HepG2 (cell line): ENCODE results near the gene BCL11B. TPM values are rescaled to one million over a fixed set of nuclear protein-coding genes. Genes with fewer than 3 reads are reported as not detected.

Source experiments
- ATAC-seq: fragments of 200-7000 bp; cut with Tn5 transposase; 3 replicates; pipeline ENCODE4 v1.9.1; 2020; ENCODE audit warnings: mild to moderate bottlenecking, moderate library complexity
- BruUV-seq: library from RNA; stranded (reverse); fragments of 400-500 nt; replicated peaks from 2 replicates; lab custom pipeline; 2021; lab: Mats Ljungman, UMichigan
- CTCF ChIA-PET: fragments of 300-600 bp; formaldehyde crosslinking; extraction: SDS; loops from one replicate; lab custom pipeline; 2021; ENCODE audit warnings: low total read pairs, inconsistent platforms, low intra/inter-chr PET ratio; lab: Yijun Ruan, JAX
- POLR2A ChIA-PET: fragments of 350-600 bp; sonication (Branson Sonifier 250); formaldehyde crosslinking; loops from one replicate; lab custom pipeline; 2020; ENCODE audit warnings: antibody characterized with exemption, inconsistent platforms; lab: Yijun Ruan, JAX
- DNase-seq: peaks from one replicate; pipeline ENCODE4 v3.0.0-alpha.2; 2015; ENCODE audit warnings: low spot score
- FAIRE-seq: peaks from 3 replicates; lab custom pipeline; 2011; peaks lifted over from hg19 to GRCh38; lab: Jason Lieb, UNC
- H2AFZ ChIP-seq: one replicate; pipeline ENCODE4 v1.6.1; 2011; ENCODE audit warnings: low read length, inconsistent platforms
- H3K27ac ChIP-seq: fragments of 300-600 bp; 3 replicates; pipeline ENCODE4 v1.8.0; 2011; ENCODE audit warnings: mixed run types, mild to moderate bottlenecking, mixed read lengths, low read length, inconsistent platforms; ENCODE audit not compliant: insufficient read depth; ENCODE audit errors: extremely low read length
- H3K27me3 ChIP-seq, 2 experiments: fragments of 200-600 bp in 1 of 2; 2 replicates in 1 of 2; 3 replicates in 1 of 2; pipeline versions ENCODE4 v1.6.0 to v1.8.0; 2011; ENCODE audit warnings: low read length in 2 of 2, mild to moderate bottlenecking in 2 of 2, moderate library complexity in 2 of 2, inconsistent platforms in 1 of 2; ENCODE audit not compliant: insufficient read depth in 2 of 2, control insufficient read depth in 1 of 2
- H3K36me3 ChIP-seq, 2 experiments: fragments of 200-600 bp in 1 of 2; replicated peaks in 1 of 2; 2 replicates in 1 of 2; 3 replicates in 1 of 2; pipeline versions ENCODE4 v1.5.1 to v1.8.0; 2011; ENCODE audit warnings: low read length in 2 of 2, inconsistent platforms in 1 of 2; ENCODE audit not compliant: insufficient read depth in 2 of 2, control insufficient read depth in 1 of 2
- H3K4me1 ChIP-seq: 2 replicates; pipeline ENCODE4 v1.5.1; 2012; ENCODE audit warnings: low read length, inconsistent platforms; ENCODE audit not compliant: insufficient read depth
- H3K4me2 ChIP-seq: 2 replicates; pipeline ENCODE4 v1.6.0; 2011; ENCODE audit warnings: low read depth, low read length, inconsistent platforms
- H3K4me3 ChIP-seq, 3 experiments: fragments of 200-600 bp in 1 of 3; sonication (generic), shearing (Covaris generic) in 1 of 3; replicated peaks in 1 of 3; 2 replicates each; pipeline ENCODE4 v1.5.1; 2011 to 2016; ENCODE audit warnings: low read length in 3 of 3, inconsistent platforms in 2 of 3, low read depth in 2 of 3, mild to moderate bottlenecking in 2 of 3, control low read depth in 1 of 3, mixed read lengths in 1 of 3; ENCODE audit not compliant: insufficient read depth in 1 of 3
- H3K79me2 ChIP-seq: one replicate; pipeline ENCODE4 v1.6.1; 2011; ENCODE audit warnings: low read length, inconsistent platforms; ENCODE audit not compliant: insufficient read depth
- H3K9ac ChIP-seq: 2 replicates; pipeline ENCODE4 v1.6.0; 2011; ENCODE audit warnings: mild to moderate bottlenecking, low read depth, low read length, inconsistent platforms; ENCODE audit not compliant: insufficient read depth
- H3K9me3 ChIP-seq: 2 replicates; pipeline ENCODE4 v1.5.1; 2012; ENCODE audit warnings: mild to moderate bottlenecking, low read length
- H4K20me1 ChIP-seq: 2 replicates; pipeline ENCODE4 v1.6.0; 2011; ENCODE audit warnings: inconsistent platforms, mild to moderate bottlenecking, low read length, moderate library complexity; ENCODE audit not compliant: insufficient read depth
- CHD4 ChIP-seq: fragments of 200-600 bp; sonication (generic); IDR thresholded peaks from 2 replicates; pipeline ENCODE4 v1.7.0; 2017; ENCODE audit warnings: mild to moderate bottlenecking, low read length, borderline replicate concordance
- ELF1 ChIP-seq: sonication (generic); formaldehyde crosslinking; IDR thresholded peaks from 2 replicates; pipeline ENCODE4 v1.4.0; 2020; ENCODE audit warnings: missing genetic modification reagents
- HNRNPL ChIP-seq: fragments of 200-400 bp; formaldehyde crosslinking; IDR thresholded peaks from 2 replicates; pipeline ENCODE4 v1.6.1; 2017; ENCODE audit warnings: mild to moderate bottlenecking, low read depth, low read length
- LCORL ChIP-seq, 2 experiments: fragments of 450-650 bp in 1 of 2; sonication (generic) in 1 of 2; formaldehyde crosslinking in 1 of 2; IDR thresholded peaks; 2 replicates each; pipeline versions ENCODE4 v1.5.0 to v1.6.1; 2017 to 2020; ENCODE audit warnings: antibody characterized with exemption in 1 of 2, missing genetic modification reagents in 1 of 2
- MAF1 ChIP-seq: sonication (generic); formaldehyde crosslinking; IDR thresholded peaks from 2 replicates; pipeline ENCODE4 v1.5.0; 2020; ENCODE audit warnings: missing genetic modification reagents, borderline replicate concordance
- NFYB ChIP-seq: sonication (generic); formaldehyde crosslinking; IDR thresholded peaks from 2 replicates; pipeline ENCODE4 v1.4.0; 2020; ENCODE audit warnings: missing genetic modification reagents
- RARG ChIP-seq: sonication (generic); formaldehyde crosslinking; IDR thresholded peaks from 2 replicates; pipeline ENCODE4 v1.4.0; 2020; ENCODE audit warnings: low read depth, mild to moderate bottlenecking, missing genetic modification reagents
- SIN3B ChIP-seq: fragments of 150-350 bp; IDR thresholded peaks from 2 replicates; pipeline ENCODE4 v1.6.1; 2014; ENCODE audit warnings: low read length
- YEATS4 ChIP-seq: sonication (generic); formaldehyde crosslinking; IDR thresholded peaks from 2 replicates; pipeline ENCODE4 v1.4.0; 2020; ENCODE audit warnings: missing genetic modification reagents, borderline replicate concordance
- ZMYM3 ChIP-seq: sonication (generic); formaldehyde crosslinking; IDR thresholded peaks from 2 replicates; pipeline ENCODE4 v1.5.1; 2020; ENCODE audit warnings: mild to moderate bottlenecking, missing genetic modification reagents
- ZNF180 ChIP-seq: sonication (generic); formaldehyde crosslinking; IDR thresholded peaks from 2 replicates; pipeline ENCODE4 v1.4.0; 2020; ENCODE audit warnings: low read depth, missing genetic modification reagents, borderline replicate concordance
- ZSCAN29 ChIP-seq: sonication (generic); formaldehyde crosslinking; conservative IDR thresholded peaks from 2 replicates; pipeline ENCODE4 v1.4.0; 2020; ENCODE audit warnings: mild to moderate bottlenecking, missing genetic modification reagents
- WGBS: methylation state at CpG from one replicate; pipeline ENCODE4 v1.1.6; 2017; ENCODE audit warnings: low lambda C conversion rate; 5-methylcytosine and 5-hydroxymethylcytosine counted together
- in situ Hi-C: cut with HindIII; loops from 2 replicates; pipeline ENCODE4 v1.10.0; 2017; ENCODE audit warnings: low pct_unique_long_range_greater_than_20kb; ENCODE audit not compliant: extremely low pct_ligation_motif_present
- intact Hi-C: fragments of 100-400 bp; cut with micrococcal nuclease; formaldehyde crosslinking; loops from one replicate; pipeline ENCODE4 v1.10.0; 2022; ENCODE audit not compliant: unreplicated experiment
- polyA plus RNA-seq, 8 experiments: library from polyadenylated mRNA; depleted of rRNA in 3 of 8; stranded (reverse) in 7 of 8; unstranded in 1 of 8; fragments of >200 nt; fragmentation: Illumina TruSeq in 4 of 8; extraction: Trizol in 4 of 8; gene quantifications; 2 replicates each; pipeline versions ENCODE4 v1.2.1 to v1.2.3, GENCODE V29; 2011 to 2016; ENCODE audit warnings: low read depth in 4 of 8, missing spikeins in 1 of 8, mixed read lengths in 1 of 8; ENCODE audit not compliant: insufficient read depth in 1 of 8
- total RNA-seq, 5 experiments: library from RNA; depleted of rRNA; stranded (reverse); fragments of >200 nt; fragmentation: Illumina TruSeq; extraction: Trizol; gene quantifications; 2 replicates each; pipeline ENCODE4 v1.2.3, GENCODE V29; 2016; ENCODE audit warnings: low read depth in 1 of 5
- TF ChIP-seq, protein P1 (sequence below): sonication (generic); formaldehyde crosslinking; conservative IDR thresholded peaks from 2 replicates; pipeline ENCODE4 v1.8.1; 2023; ENCODE audit warnings: missing genetic modification reagents

The BCL11B gene
- total and polyA plus RNA-seq, 2 of the 13 experiments (the other 11 are each of a cell fraction or from before 2014, with no cell fraction given): not detected

DNA sequence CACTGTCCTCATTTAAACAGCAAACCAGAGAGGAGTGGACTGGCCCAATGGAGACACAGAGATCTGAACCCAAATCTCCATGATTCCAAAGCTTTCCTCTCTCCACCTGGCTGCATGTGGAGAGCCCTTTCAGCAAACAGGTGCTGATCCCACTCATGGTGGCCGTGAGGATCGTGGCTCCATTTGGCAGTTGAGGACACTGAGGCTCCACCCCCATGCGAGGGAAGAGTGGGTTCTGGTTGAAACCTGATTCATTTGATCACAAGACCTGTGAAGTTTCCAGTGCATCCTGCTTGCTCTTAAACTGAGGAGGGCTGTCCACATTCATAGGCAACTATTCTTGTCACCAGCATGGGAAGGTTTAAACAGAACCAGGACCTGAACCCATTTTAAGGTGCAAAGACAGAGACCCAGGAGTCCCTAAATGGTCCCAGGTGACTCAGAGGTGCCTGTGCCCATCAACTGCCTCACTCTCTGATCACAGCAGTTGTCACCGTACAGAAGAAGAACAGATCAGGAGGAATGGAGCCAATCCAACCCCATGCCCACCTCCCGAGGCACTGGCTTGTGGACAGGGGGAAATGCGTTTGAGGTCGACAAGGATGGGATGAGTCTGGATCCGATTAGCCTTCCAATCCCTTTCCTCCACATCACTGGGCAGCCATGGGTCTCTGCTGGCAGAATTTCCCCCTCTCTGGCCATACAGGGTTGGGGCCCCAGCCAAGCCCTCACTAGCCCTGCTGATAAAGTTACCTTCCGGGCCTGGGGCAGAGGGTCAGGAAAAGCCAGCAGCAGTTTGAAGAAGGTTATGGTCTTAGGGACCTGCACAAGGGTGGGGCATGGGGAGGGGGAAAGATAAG lies 45.5 kb upstream of the BCL11B start:
- in situ Hi-C loops (no loop called here), intact Hi-C loops (loop anchor here (5.0 kb wide), 1 partner anchor 45 kb away; the partner anchor contains the start of gene BCL11B)
- ATAC-seq (no peak), FAIRE-seq (no peak), DNase-seq (no peak)
- no peak overlapping the region; a peak in 1 of 6 replicates for H3K4me3 ChIP-seq
- no peak overlapping the region for H3K9ac ChIP-seq
- peak overlapping the region; percentile 70 for H3K27ac ChIP-seq
- no peaks in the 10 kb centered on the region for H3K36me3 ChIP-seq
- H3K4me1 ChIP-seq: peaks cover 86% of the 10 kb centered on the region
- no peaks in the 10 kb centered on the region for H3K79me2 ChIP-seq
- no peak overlapping the region for H2AFZ ChIP-seq
- H3K9me3 ChIP-seq: no peaks in the 10 kb centered on the region
- POLR2A ChIA-PET: no interaction called here
- peak overlapping the region; percentile 66 for H3K4me2 ChIP-seq
- H3K27me3 ChIP-seq: no peaks in the 10 kb centered on the region
- no peaks in the 10 kb centered on the region for H4K20me1 ChIP-seq
- TF ChIP-seq LCORL (IDR thresholded peaks at IDR 0.05) (no peak), LCORL (CRISPR knock-in tag; IDR thresholded peaks at IDR 0.05) (peak; percentile 32; the same call in 1 of the 2 replicates), MAF1 (no peak), ZMYM3 (CRISPR knock-in tag) (0 out of 2 replicates have a peak, but pooled peaks have one; percentile 12), ELF1 (CRISPR knock-in tag) (0 out of 2 replicates have a peak, but pooled peaks have one; percentile 9), SIN3B (no peak), CHD4 (0 out of 2 replicates have a peak, but pooled peaks have one; percentile 26), ZNF180 (CRISPR knock-in tag) (no peak), ZSCAN29 (CRISPR knock-in tag) (no peak), HNRNPL (0 out of 2 replicates have a peak, but pooled peaks have one; percentile 25), YEATS4 (CRISPR knock-in tag) (no peak), RARG (CRISPR knock-in tag) (no peak), NFYB (CRISPR knock-in tag) (no peak)
- TF ChIP-seq, protein P1, sequence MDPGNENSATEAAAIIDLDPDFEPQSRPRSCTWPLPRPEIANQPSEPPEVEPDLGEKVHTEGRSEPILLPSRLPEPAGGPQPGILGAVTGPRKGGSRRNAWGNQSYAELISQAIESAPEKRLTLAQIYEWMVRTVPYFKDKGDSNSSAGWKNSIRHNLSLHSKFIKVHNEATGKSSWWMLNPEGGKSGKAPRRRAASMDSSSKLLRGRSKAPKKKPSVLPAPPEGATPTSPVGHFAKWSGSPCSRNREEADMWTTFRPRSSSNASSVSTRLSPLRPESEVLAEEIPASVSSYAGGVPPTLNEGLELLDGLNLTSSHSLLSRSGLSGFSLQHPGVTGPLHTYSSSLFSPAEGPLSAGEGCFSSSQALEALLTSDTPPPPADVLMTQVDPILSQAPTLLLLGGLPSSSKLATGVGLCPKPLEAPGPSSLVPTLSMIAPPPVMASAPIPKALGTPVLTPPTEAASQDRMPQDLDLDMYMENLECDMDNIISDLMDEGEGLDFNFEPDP (CRISPR knock-in tag): 0 out of 2 replicates have a peak, but pooled peaks have one; percentile 5
- TF ChIP-seq, all 625 proteins: peak for 6
- BruUV-seq: no TSS peak
- 31% methylated on average over 7 of the region's 9 CpGs for WGBS
- CTCF ChIA-PET: no interaction called here
